Tibial nerve (tissue), 4 donors: Measurements from ENCODE around the gene DLD.
A peak's percentile ranks its signal among the peaks of the same experiment; 100 is the strongest.

ENCODE experiments used
- CTCF ChIP-seq, 5 experiments: fragments of 200-600 bp in 3 of 5; fragments of 450-650 bp in 2 of 5; sonication (generic) in 3 of 5; IDR thresholded peaks; one replicate each; pipeline ENCODE4 v1.5.1; 2016 to 2019; ENCODE audit warnings: antibody characterized with exemption in 5 of 5, mild to moderate bottlenecking in 3 of 5, moderate library complexity in 2 of 5
- EP300 ChIP-seq, 2 donors: sonication (generic); formaldehyde crosslinking; IDR thresholded peaks; one replicate each; pipeline ENCODE4 v1.6.1; 2017; ENCODE audit warnings: antibody characterized with exemption in 2 of 2, mild to moderate bottlenecking in 1 of 2
- POLR2A ChIP-seq, 2 donors: fragments of 450-650 bp; IDR thresholded peaks; one replicate each; pipeline ENCODE4 v1.6.1; 2017; ENCODE audit warnings: antibody characterized with exemption in 2 of 2, mild to moderate bottlenecking in 2 of 2, moderate library complexity in 2 of 2

DNA sequence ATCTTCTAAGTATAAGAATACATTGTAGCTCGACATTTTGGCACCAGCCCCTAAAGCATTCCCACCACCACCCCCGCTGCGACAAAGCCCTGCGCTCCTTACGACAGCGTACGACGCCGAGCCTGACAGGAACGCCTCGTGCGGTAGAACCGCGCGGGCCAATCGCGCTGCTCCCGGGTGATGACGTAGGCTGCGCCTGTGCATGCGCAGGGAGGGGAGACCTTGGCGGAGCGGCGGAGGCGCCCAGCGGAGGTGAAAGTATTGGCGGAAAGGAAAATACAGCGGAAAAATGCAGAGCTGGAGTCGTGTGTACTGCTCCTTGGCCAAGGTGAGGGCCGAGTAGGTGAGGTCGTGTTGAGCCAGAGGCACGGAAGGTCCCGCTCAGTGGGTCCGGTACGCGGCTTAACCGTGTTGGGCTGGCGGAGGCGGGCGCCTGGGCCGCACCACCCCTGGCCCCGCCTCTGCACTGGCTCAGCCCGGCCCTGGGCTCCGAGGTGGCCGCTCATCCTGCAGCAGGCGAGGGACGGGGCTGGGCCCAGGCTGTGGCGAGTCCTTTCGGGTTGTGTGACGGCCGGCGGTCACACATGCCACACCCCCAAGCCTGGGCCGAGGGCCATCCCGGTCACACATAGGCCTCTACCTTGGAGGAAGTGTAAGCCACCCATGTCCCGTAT, at the start of gene DLD:
- TF ChIP-seq CTCF (IDR thresholded peaks at IDR 0.05) = peak in 1 of 5 experiments; percentile 54
- TF ChIP-seq EP300 (IDR thresholded peaks at IDR 0.05) = peak; percentile 85 to 98
- peak; percentile 90 to 95 for TF ChIP-seq POLR2A (IDR thresholded peaks at IDR 0.05)
